Measurements from ENCODE around the gene PPFIA2. TPM values are rescaled to one million over a fixed set of nuclear protein-coding genes. Genes with fewer than 3 reads are reported as not detected.

PPFIA2 gene
- total RNA-seq, result 0.32 TPM in 1 of 2 replicates, not detected in the other

DNA sequence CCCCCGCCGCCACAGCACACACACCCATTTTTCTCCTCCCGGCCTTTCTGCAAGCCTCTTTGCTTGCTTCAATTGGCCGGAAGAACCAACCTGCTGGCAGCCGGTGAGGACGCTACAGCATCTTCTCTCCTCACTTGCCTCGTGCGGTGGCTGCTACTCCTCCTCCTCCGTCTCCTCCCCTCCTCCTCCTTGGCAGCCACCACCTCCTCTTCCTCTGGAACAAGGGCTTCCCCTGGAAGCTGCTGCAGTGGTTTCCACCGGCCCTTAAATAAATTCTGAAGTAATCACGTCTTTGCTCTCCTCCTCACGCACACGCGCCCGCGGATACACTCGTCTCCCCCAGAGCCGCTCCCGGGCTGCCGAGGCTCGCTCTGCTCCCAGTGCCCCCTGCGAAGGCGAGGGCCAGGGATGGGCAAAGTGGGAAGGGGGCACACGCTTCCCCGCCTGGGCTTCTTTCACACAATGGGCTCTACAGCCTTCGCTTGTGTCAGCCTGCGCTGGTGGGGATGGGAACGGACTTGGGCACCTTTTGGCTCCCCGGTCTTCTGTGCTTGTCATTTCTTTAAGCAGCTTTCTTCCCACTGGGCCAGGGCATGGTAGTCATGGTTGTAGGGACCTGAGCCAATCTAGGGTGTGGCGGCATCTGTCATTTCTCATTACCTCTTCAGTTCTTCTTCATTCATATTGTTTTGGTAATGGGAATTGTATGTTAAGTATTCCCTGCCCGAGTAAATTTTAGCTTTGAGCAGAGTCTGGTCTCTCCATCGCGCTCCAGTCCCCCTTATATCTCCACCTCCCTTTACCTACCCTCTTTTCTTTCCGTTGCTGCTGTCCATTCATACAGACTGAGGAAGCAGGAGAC, at the start of gene PPFIA2:
Gene PPFIA2 (minus strand): TSS at position 161 of the 862 bp plus-strand sequence.

